ENCODE measurements around the gene PCDHGA6. TPM values are rescaled to one million over a fixed set of nuclear protein-coding genes. Genes with fewer than 3 reads are reported as not detected.
"Not testable (repeated sequence)": the region's sequence is repeated elsewhere in the genome, so short reads cannot be mapped to it uniquely, and the experiment has no call there.

The PCDHGA6 gene
- total RNA-seq, 6 experiments from 2014 or later: 1.8 to 2.8 (median 2.8) TPM

DNA sequence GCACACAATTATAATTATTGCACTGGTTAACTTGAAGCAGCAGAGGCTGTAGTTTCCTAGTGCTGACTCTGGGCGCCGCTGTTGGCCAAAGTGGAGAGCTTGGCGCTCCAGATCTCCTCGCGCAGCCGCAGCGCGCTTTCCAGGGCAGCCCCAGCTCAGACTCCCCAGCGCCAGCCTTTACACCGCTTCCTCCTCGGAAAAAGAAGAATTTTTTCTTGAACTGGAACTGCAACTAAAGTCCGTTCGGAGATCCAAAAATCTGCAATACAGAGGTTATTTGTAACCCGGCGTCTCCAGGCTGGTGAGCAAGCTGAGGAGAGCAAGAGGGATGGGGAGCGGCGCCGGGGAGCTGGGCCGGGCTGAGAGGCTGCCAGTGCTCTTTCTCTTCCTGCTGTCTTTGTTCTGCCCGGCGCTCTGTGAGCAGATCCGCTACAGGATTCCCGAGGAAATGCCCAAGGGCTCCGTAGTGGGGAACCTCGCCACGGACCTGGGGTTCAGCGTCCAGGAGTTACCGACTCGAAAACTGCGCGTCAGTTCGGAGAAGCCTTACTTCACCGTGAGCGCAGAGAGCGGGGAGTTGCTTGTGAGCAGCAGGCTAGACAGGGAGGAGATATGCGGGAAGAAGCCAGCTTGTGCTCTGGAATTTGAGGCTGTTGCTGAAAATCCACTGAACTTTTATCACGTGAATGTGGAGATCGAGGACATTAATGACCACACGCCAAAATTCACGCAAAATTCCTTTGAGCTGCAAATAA is 14.0 kb downstream of the PCDHGA6 start, which contains the start of gene PCDHGB4:
PCDHGB4 (plus strand) TSS at position 142 of the 755 bp plus-strand sequence; CDS start at position 329, 187 bp downstream.
- not testable (repeated sequence) for DNase-seq; H3K27ac Mint-ChIP-seq; H3K27me3 Mint-ChIP-seq (ENCODE audit: insufficient read depth)
- peak within 1 kb of the TSS; percentile 79 for H3K4me3 Mint-ChIP-seq
- H3K4me1 Mint-ChIP-seq (ENCODE audit: low read depth): peaks cover 26% of the 10 kb centered on the region
- peaks cover 76% of the 10 kb centered on the region for H3K9me3 Mint-ChIP-seq
- TF ChIP-seq, protein P1, sequence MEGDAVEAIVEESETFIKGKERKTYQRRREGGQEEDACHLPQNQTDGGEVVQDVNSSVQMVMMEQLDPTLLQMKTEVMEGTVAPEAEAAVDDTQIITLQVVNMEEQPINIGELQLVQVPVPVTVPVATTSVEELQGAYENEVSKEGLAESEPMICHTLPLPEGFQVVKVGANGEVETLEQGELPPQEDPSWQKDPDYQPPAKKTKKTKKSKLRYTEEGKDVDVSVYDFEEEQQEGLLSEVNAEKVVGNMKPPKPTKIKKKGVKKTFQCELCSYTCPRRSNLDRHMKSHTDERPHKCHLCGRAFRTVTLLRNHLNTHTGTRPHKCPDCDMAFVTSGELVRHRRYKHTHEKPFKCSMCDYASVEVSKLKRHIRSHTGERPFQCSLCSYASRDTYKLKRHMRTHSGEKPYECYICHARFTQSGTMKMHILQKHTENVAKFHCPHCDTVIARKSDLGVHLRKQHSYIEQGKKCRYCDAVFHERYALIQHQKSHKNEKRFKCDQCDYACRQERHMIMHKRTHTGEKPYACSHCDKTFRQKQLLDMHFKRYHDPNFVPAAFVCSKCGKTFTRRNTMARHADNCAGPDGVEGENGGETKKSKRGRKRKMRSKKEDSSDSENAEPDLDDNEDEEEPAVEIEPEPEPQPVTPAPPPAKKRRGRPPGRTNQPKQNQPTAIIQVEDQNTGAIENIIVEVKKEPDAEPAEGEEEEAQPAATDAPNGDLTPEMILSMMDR (IDR thresholded peaks at IDR 0.05): peak; percentile 57
- H3K36me3 Mint-ChIP-seq (ENCODE audit: low read depth): peaks cover 58% of the 10 kb centered on the region

DNA sequence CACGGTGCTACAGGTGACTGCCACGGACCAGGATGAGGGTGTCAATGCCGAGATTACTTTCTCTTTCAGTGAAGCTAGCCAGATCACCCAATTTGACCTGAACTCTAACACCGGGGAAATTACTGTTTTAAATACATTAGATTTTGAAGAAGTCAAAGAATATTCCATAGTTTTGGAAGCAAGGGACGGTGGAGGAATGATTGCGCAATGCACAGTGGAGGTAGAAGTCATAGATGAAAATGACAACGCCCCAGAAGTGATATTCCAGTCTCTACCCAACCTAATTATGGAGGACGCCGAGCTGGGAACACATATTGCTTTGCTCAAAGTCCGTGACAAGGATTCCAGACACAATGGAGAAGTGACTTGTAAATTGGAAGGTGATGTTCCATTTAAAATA is 15.0 kb downstream of the PCDHGA6 start:
- H3K4me1 Mint-ChIP-seq (ENCODE audit: low read depth): peaks cover 21% of the 10 kb centered on the region
- H3K4me3 Mint-ChIP-seq: peak overlapping the region; percentile 67; the same call in 1 of the 2 replicates
- no peak overlapping the region for H3K27ac Mint-ChIP-seq
- H3K36me3 Mint-ChIP-seq (ENCODE audit: low read depth): peaks cover 57% of the 10 kb centered on the region
- no peaks in the 10 kb centered on the region; the same call in 1 of the 2 replicates for H3K27me3 Mint-ChIP-seq (ENCODE audit: insufficient read depth)
- no peak for DNase-seq
- peaks cover 73% of the 10 kb centered on the region for H3K9me3 Mint-ChIP-seq
- TF ChIP-seq, protein P1 (IDR thresholded peaks at IDR 0.05): no peak

DNA sequence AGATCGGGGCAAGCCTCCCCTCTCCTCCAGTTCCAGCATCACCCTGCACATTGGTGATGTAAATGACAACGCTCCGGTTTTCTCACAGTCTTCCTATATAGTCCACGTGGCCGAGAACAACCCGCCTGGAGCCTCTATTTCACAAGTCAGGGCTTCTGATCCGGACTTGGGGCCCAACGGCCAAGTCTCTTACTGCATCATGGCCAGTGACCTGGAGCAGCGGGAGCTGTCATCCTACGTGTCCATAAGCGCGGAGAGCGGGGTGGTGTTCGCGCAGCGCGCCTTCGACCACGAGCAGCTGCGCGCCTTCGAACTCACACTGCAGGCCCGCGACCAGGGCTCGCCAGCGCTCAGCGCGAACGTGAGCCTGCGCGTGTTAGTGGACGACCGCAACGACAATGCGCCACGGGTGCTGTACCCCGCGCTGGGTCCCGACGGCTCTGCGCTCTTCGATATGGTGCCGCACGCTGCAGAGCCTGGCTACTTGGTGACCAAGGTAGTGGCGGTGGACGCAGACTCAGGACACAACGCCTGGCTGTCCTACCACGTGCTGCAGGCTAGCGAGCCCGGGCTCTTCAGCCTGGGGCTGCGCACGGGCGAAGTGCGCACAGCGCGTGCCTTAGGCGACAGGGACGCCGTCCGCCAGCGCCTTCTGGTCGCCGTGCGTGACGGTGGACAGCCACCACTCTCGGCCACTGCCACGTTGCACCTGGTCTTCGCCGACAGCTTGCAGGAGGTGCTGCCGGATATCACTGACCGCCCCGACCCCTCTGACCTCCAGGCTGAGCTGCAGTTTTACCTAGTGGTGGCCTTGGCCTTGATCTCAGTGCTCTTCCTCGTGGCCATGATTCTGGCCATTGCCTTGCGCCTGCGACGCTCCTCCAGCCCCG is 15.7 kb downstream of the PCDHGA6 start:
- DNase-seq: no peak
- peaks cover 73% of the 10 kb centered on the region for H3K9me3 Mint-ChIP-seq
- peaks cover 59% of the 10 kb centered on the region for H3K36me3 Mint-ChIP-seq (ENCODE audit: low read depth)
- H3K27me3 Mint-ChIP-seq (ENCODE audit: insufficient read depth): no peaks in the 10 kb centered on the region; the same call in 1 of the 2 replicates
- TF ChIP-seq, protein P1 (IDR thresholded peaks at IDR 0.05): no peak
- H3K4me1 Mint-ChIP-seq (ENCODE audit: low read depth): peaks cover 21% of the 10 kb centered on the region
- H3K4me3 Mint-ChIP-seq: peak overlapping the region; percentile 51; the same call in 1 of the 2 replicates
- no peak overlapping the region for H3K27ac Mint-ChIP-seq

DNA sequence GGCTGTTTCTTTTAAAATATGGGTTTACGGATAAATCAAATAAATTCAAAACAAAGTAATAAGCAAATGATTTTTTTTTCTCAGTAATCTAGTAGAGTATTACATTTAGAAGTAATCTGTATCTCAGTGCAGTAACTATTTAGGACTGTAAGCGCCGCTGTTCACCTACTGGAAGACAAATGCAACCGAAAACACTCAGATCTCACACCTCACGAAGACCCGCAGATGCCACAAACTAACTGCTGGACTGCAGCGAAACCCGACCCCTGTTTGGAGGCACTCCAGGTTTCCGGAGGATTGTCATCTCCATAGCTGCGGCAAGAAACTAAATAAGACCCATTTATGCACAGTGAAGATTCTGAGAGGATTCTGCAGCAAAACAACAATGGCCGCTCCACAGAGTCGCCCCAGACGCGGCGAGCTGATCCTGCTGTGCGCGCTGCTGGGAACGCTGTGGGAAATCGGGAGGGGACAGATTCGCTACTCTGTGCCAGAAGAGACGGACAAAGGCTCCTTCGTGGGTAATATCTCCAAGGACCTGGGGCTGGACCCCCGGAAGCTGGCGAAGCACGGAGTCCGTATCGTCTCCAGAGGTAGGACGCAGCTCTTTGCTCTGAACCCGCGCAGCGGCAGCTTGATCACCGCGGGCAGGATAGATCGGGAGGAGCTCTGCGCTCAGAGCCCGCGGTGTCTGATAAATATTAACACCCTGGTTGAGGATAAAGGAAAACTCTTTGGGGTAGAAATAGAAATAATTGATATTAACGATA is 18.9 kb downstream of the PCDHGA6 start, which contains the start of gene PCDHGA8:
PCDHGA8 (plus strand) TSS at position 205 of the 770 bp plus-strand sequence; CDS start at position 386, 181 bp downstream.
- H3K4me3 Mint-ChIP-seq: no peak within 1 kb of the TSS
- H3K27ac Mint-ChIP-seq: no peak within 1 kb of the TSS
- DNase-seq: no peak
- TF ChIP-seq, protein P1 (IDR thresholded peaks at IDR 0.05): peak; percentile 57
- H3K27me3 Mint-ChIP-seq (ENCODE audit: insufficient read depth): no peaks in the 10 kb centered on the region; the same call in 1 of the 2 replicates
- peaks cover 48% of the 10 kb centered on the region for H3K36me3 Mint-ChIP-seq (ENCODE audit: low read depth)
- H3K9me3 Mint-ChIP-seq: peaks cover 67% of the 10 kb centered on the region
- H3K4me1 Mint-ChIP-seq (ENCODE audit: low read depth): peaks cover 14% of the 10 kb centered on the region

DNA sequence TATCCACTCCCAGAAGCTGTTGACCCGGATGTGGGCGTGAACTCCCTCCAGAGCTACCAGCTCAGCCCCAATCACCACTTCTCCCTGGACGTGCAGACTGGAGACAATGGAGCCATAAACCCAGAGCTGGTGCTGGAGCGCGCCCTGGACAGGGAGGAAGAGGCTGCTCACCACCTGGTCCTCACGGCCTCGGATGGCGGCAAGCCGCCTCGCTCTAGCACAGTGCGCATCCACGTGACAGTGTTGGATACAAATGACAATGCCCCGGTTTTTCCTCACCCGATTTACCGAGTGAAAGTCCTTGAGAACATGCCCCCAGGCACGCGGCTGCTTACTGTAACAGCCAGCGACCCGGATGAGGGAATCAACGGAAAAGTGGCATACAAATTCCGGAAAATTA is 19.6 kb downstream of the PCDHGA6 start:
- DNase-seq: no peak
- peaks cover 13% of the 10 kb centered on the region for H3K4me1 Mint-ChIP-seq (ENCODE audit: low read depth)
- H3K36me3 Mint-ChIP-seq (ENCODE audit: low read depth): peaks cover 46% of the 10 kb centered on the region
- no peaks in the 10 kb centered on the region; the same call in 1 of the 2 replicates for H3K27me3 Mint-ChIP-seq (ENCODE audit: insufficient read depth)
- H3K27ac Mint-ChIP-seq: no peak overlapping the region
- H3K9me3 Mint-ChIP-seq: peaks cover 65% of the 10 kb centered on the region
- TF ChIP-seq, protein P1 (IDR thresholded peaks at IDR 0.05): no peak
- no peak overlapping the region for H3K4me3 Mint-ChIP-seq

DNA sequence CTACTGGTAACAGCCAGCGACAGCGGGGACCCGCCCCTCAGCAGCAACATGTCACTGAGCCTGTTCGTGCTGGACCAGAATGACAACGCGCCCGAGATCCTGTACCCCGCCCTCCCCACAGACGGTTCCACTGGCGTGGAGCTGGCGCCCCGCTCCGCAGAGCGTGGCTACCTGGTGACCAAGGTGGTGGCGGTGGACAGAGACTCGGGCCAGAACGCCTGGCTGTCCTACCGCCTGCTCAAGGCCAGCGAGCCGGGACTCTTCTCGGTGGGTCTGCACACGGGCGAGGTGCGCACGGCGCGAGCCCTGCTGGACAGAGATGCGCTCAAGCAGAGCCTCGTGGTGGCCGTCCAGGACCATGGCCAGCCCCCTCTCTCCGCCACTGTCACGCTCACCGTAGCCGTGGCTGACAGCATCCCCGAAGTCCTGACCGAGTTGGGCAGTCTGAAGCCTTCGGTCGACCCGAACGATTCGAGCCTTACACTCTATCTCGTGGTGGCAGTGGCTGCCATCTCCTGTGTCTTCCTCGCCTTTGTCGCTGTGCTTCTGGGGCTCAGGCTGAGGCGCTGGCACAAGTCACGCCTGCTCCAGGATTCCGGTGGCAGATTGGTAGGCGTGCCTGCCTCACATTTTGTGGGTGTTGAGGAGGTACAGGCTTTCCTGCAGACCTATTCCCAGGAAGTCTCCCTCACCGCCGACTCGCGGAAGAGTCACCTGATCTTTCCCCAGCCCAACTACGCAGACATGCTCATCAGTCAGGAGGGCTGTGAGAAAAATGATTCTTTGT is 20.9 kb downstream of the PCDHGA6 start:
- Mint-ChIP-seq H3K9me3 (peaks cover 65% of the 10 kb centered on the region), H3K36me3 (ENCODE audit: low read depth) (peaks cover 47% of the 10 kb centered on the region)
- H3K4me3 Mint-ChIP-seq; H3K27ac Mint-ChIP-seq; H3K4me1 Mint-ChIP-seq (ENCODE audit: low read depth); H3K27me3 Mint-ChIP-seq (ENCODE audit: insufficient read depth); DNase-seq: not testable (repeated sequence)

Measured in HFFc6 (cell line).